ENCODE data around the gene FAM78A.

DNA sequence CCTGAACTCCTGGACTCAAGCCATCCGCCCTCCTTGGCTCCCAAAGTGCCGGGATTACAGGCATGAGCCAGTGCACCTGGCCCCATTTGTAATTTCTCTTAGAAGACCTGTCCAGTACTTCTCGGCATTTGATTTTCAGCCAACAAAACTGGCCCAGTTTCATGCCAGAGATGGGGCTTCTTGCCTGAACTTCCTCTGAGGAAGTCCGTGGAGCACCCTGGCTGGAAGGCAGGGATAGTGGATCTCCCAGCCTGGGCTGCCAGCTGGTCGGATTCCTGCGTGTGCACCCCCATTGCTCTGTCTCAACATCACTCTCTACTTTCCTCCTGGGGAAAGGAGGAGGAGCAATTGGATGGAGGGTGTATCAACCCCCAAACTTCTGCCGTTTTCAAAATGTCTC lies 39.0 kb downstream of the FAM78A start:
- TF ChIP-seq, protein P1, sequence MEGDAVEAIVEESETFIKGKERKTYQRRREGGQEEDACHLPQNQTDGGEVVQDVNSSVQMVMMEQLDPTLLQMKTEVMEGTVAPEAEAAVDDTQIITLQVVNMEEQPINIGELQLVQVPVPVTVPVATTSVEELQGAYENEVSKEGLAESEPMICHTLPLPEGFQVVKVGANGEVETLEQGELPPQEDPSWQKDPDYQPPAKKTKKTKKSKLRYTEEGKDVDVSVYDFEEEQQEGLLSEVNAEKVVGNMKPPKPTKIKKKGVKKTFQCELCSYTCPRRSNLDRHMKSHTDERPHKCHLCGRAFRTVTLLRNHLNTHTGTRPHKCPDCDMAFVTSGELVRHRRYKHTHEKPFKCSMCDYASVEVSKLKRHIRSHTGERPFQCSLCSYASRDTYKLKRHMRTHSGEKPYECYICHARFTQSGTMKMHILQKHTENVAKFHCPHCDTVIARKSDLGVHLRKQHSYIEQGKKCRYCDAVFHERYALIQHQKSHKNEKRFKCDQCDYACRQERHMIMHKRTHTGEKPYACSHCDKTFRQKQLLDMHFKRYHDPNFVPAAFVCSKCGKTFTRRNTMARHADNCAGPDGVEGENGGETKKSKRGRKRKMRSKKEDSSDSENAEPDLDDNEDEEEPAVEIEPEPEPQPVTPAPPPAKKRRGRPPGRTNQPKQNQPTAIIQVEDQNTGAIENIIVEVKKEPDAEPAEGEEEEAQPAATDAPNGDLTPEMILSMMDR (IDR thresholded peaks at IDR 0.05), result no peak
- TF ChIP-seq EP300 (IDR thresholded peaks at IDR 0.05; ENCODE audit: low read depth) (no peak), POLR2AphosphoS5 (IDR thresholded peaks at IDR 0.05) (no peak)

Measured in transverse colon (tissue), 4 donors.